Natural killer cell (primary cell): ENCODE measurements around the gene RSPRY1. TPM values are rescaled to one million over a fixed set of nuclear protein-coding genes. Genes with fewer than 3 reads are reported as not detected.
A peak's percentile ranks its signal among the peaks of the same experiment; 100 is the strongest.

Source experiments
- ATAC-seq, 3 donors: fragments of 150-1000 bp in 2 of 3; fragments of 200-7000 bp in 1 of 3; cut with Tn5 transposase; 1 replicate in 1 of 3; 2 replicates in 2 of 3; pipeline ENCODE4 v1.10.0; 2021; ENCODE audit warnings: mild to moderate bottlenecking in 2 of 3, moderate library complexity in 2 of 3
- DNase-seq, 2 donors: peaks; one replicate each; pipeline versions ENCODE4 v3.0.0 to v3.0.0-alpha.2; 2013 to 2021; ENCODE audit warnings: mixed read lengths in 1 of 2
- H3K27ac ChIP-seq: one replicate; pipeline ENCODE4 v1.5.1; 2013; ENCODE audit warnings: mild to moderate bottlenecking, low read length
- H3K27me3 ChIP-seq: one replicate; pipeline ENCODE4 v1.6.1; 2013; ENCODE audit warnings: low read length; ENCODE audit not compliant: control insufficient read depth, insufficient read depth
- H3K36me3 ChIP-seq: one replicate; pipeline ENCODE4 v1.6.1; 2013; ENCODE audit warnings: low read length; ENCODE audit not compliant: control insufficient read depth, insufficient read depth
- H3K4me1 ChIP-seq: one replicate; pipeline ENCODE4 v1.6.1; 2013; ENCODE audit warnings: low read length; ENCODE audit not compliant: control insufficient read depth, insufficient read depth
- H3K4me3 ChIP-seq: one replicate; pipeline ENCODE4 v1.5.1; 2013; ENCODE audit warnings: low read length
- H3K9me3 ChIP-seq: one replicate; pipeline ENCODE4 v1.6.1; 2013; ENCODE audit warnings: low read length; ENCODE audit not compliant: control insufficient read depth, insufficient read depth
- H3K27ac Mint-ChIP-seq, 2 donors: one replicate each; pipeline ENCODE4 v1.8.0; 2022; ENCODE audit warnings: mild to moderate bottlenecking in 2 of 2, mixed read lengths in 2 of 2, moderate library complexity in 1 of 2
- H3K27me3 Mint-ChIP-seq, 2 donors: one replicate each; pipeline ENCODE4 v1.8.0; 2022; ENCODE audit warnings: low read depth in 2 of 2, mixed read lengths in 2 of 2
- H3K36me3 Mint-ChIP-seq: one replicate; pipeline ENCODE4 v1.8.0; 2022; ENCODE audit warnings: mixed read lengths
- H3K4me1 Mint-ChIP-seq, 2 donors: one replicate each; pipeline ENCODE4 v1.8.0; 2022; ENCODE audit warnings: mixed read lengths in 2 of 2
- H3K4me3 Mint-ChIP-seq: one replicate; pipeline ENCODE4 v1.8.0; 2022; ENCODE audit warnings: mild to moderate bottlenecking, moderate library complexity, mixed read lengths
- H3K9me3 Mint-ChIP-seq, 2 donors: one replicate each; pipeline ENCODE4 v1.8.0; 2022; ENCODE audit warnings: mixed read lengths in 2 of 2
- WGBS: methylation state at CpG from one replicate; pipeline ENCODE4 v1.1.7; 2013; ENCODE audit warnings: missing lambda C conversion rate; ENCODE audit not compliant: insufficient coverage; 5-methylcytosine and 5-hydroxymethylcytosine counted together
- intact Hi-C: fragments of 100-400 bp; cut with micrococcal nuclease; formaldehyde crosslinking; loops from one replicate; pipeline ENCODE4 v1.14.2; 2022
- total RNA-seq, 4 donors: library from RNA; stranded (reverse); fragments of 120-200 nt in 1 of 4; gene quantifications; one replicate each; pipeline versions ENCODE4 v1.2.3 to v1.2.4, GENCODE V29; 2013 to 2022
- TF ChIP-seq, protein P1 (sequence below): fragments of 200-600 bp; IDR thresholded peaks from one replicate; pipeline ENCODE4 v1.8.0; 2022; ENCODE audit warnings: antibody characterized with exemption

Gene RSPRY1
- total RNA-seq, 3 donors from 2014 or later (not counting 1 experiment from before 2014, with no cell fraction given), result 22.6 to 26.6 (median 23.4) TPM

- intact Hi-C loops, result no loop called here
- Mint-ChIP-seq H3K9me3 (no peaks in the 10 kb centered on the region), H3K27ac (no peak overlapping the region), H3K27me3 (no peaks in the 10 kb centered on the region), H3K4me3 (no peak overlapping the region), H3K4me1 (peaks cover 5 to 8% of the 10 kb centered on the region in 2 donors), H3K36me3 (peaks cover 28% of the 10 kb centered on the region)
- no peak for DNase-seq
- Histone ChIP-seq H3K9me3 (no peaks in the 10 kb centered on the region), H3K36me3 (peaks cover 68% of the 10 kb centered on the region), H3K4me3 (no peak overlapping the region), H3K27ac (no peak overlapping the region), H3K4me1 (peaks cover 2% of the 10 kb centered on the region), H3K27me3 (no peaks in the 10 kb centered on the region)
- WGBS, result 87% methylated on average over 1 of the region's 1 CpG
- no peak for ATAC-seq
- TF ChIP-seq, protein P1, sequence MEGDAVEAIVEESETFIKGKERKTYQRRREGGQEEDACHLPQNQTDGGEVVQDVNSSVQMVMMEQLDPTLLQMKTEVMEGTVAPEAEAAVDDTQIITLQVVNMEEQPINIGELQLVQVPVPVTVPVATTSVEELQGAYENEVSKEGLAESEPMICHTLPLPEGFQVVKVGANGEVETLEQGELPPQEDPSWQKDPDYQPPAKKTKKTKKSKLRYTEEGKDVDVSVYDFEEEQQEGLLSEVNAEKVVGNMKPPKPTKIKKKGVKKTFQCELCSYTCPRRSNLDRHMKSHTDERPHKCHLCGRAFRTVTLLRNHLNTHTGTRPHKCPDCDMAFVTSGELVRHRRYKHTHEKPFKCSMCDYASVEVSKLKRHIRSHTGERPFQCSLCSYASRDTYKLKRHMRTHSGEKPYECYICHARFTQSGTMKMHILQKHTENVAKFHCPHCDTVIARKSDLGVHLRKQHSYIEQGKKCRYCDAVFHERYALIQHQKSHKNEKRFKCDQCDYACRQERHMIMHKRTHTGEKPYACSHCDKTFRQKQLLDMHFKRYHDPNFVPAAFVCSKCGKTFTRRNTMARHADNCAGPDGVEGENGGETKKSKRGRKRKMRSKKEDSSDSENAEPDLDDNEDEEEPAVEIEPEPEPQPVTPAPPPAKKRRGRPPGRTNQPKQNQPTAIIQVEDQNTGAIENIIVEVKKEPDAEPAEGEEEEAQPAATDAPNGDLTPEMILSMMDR, result no peak
These were observed 22.3 kb upstream of the RSPRY1 start for GRCh38 chr16:57163842-57164241.

GRCh38 chr16:57165483-57165882, 20.6 kb upstream of the RSPRY1 start:
- 97% methylated on average over 5 of the region's 5 CpGs for WGBS
- H3K4me3 Mint-ChIP-seq, result no peak overlapping the region
- no peaks in the 10 kb centered on the region for H3K27me3 Mint-ChIP-seq
- DNase-seq, result no peak
- peaks cover 2% of the 10 kb centered on the region for H3K4me1 ChIP-seq
- intact Hi-C loops, result loop anchor here (5.0 kb wide), 1 partner anchor 303 kb away; no protein-coding TSS in a partner anchor
- no peak overlapping the region for H3K4me3 ChIP-seq
- peaks cover 69% of the 10 kb centered on the region for H3K36me3 ChIP-seq
- no peak overlapping the region for H3K27ac Mint-ChIP-seq
- H3K9me3 Mint-ChIP-seq, result no peaks in the 10 kb centered on the region
- TF ChIP-seq, protein P1, result no peak
- ATAC-seq, result no peak
- H3K36me3 Mint-ChIP-seq, result peaks cover 19% of the 10 kb centered on the region
- no peaks in the 10 kb centered on the region for H3K9me3 ChIP-seq
- H3K27ac ChIP-seq, result no peak overlapping the region
- H3K4me1 Mint-ChIP-seq, result peaks cover 0 to 5% of the 10 kb centered on the region in 2 donors
- no peaks in the 10 kb centered on the region for H3K27me3 ChIP-seq

DNA sequence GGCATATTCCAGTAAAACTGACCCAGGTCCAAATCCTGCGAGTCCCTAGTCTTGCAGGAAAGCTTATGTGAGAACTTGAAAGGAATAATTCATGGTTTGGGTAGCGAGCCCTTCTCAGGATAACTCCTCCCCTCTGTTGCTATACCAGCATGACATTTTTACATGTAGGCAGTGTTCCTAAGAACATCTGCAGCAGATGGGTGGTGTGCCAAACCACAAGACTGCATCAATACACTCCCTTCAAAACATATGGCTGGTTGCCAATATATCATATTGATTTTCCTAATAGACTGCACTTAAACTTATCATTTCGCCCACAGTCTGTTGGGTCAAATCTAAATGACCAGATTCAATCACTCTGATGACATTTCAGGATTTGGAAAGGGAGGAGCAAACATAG, 20.2 kb upstream of the RSPRY1 start:
- Histone ChIP-seq H3K27ac (no peak overlapping the region), H3K9me3 (no peaks in the 10 kb centered on the region), H3K4me3 (no peak overlapping the region), H3K4me1 (peaks cover 2% of the 10 kb centered on the region), H3K27me3 (no peaks in the 10 kb centered on the region), H3K36me3 (peaks cover 70% of the 10 kb centered on the region)
- Mint-ChIP-seq H3K4me3 (no peak overlapping the region), H3K9me3 (no peaks in the 10 kb centered on the region), H3K27me3 (no peaks in the 10 kb centered on the region), H3K36me3 (peaks cover 24% of the 10 kb centered on the region), H3K27ac (no peak overlapping the region), H3K4me1 (peaks cover 0 to 5% of the 10 kb centered on the region in 2 donors)
- intact Hi-C loops, result loop anchor here (5.0 kb wide), 1 partner anchor 304 kb away; no protein-coding TSS in a partner anchor
- ATAC-seq (no peak), DNase-seq (no peak)
- 95% methylated on average over 3 of the region's 3 CpGs for WGBS
- TF ChIP-seq, protein P1, result no peak

- H3K27me3 ChIP-seq, result no peaks in the 10 kb centered on the region
- intact Hi-C loops, result loop anchor here (5.0 kb wide), 1 partner anchor 304 kb away; no protein-coding TSS in a partner anchor
- no peak overlapping the region for H3K4me3 ChIP-seq
- Mint-ChIP-seq H3K9me3 (no peaks in the 10 kb centered on the region), H3K4me1 (peaks cover 0 to 5% of the 10 kb centered on the region in 2 donors), H3K27ac (peak overlapping the region in 1 of 2 donors; percentile 25), H3K27me3 (no peaks in the 10 kb centered on the region), H3K36me3 (peaks cover 29% of the 10 kb centered on the region), H3K4me3 (no peak overlapping the region)
- ATAC-seq, result no peak
- H3K4me1 ChIP-seq, result peaks cover 2% of the 10 kb centered on the region
- H3K9me3 ChIP-seq, result no peaks in the 10 kb centered on the region
- no peak overlapping the region for H3K27ac ChIP-seq
- peaks cover 72% of the 10 kb centered on the region for H3K36me3 ChIP-seq
- no peak for DNase-seq
- TF ChIP-seq, protein P1, result no peak
These were observed 19.7 kb upstream of the RSPRY1 start for GRCh38 chr16:57166451-57166850.
